ENCODE measurements around the gene ZNF683. TPM values are rescaled to one million over a fixed set of nuclear protein-coding genes. Genes with fewer than 3 reads are reported as not detected.

ZNF683 gene
- total RNA-seq, 2 donors from 2014 or later = not detected

DNA sequence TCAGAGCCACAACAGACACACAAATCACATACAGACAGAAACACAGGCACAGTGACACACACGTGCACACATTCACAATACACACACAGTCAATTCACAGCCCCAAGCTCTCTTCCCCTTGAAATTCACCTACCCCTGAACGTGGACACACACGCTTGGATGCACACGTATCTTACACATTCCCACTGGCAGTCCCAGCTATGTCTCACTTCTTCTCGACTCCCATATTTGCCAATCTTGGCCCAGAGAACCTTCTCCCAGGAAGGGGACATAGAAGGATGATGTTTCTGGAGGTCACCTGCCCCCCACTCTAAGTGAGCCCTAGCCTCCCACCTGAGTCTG, 20.2 kb downstream of the ZNF683 start:
- Histone ChIP-seq H3K36me3 (replicated peaks in 1 of 2; ENCODE audit: insufficient read depth in 1 of 2, low read depth in 2 of 2) (no peaks in the 10 kb centered on the region), H3K27me3 (no peaks in the 10 kb centered on the region), H3K9me3 (no peaks in the 10 kb centered on the region), H3K27ac (no peak overlapping the region), H3K4me1 (peaks cover 7% of the 10 kb centered on the region), H3K4me3 (no peak overlapping the region)
- intact Hi-C loops (cut with DNase I) = no loop called here
- DNase-seq (no peak), ATAC-seq (no peak)
- no peak for TF ChIP-seq POLR2A (IDR thresholded peaks at IDR 0.05)
- TF ChIP-seq, protein P1, sequence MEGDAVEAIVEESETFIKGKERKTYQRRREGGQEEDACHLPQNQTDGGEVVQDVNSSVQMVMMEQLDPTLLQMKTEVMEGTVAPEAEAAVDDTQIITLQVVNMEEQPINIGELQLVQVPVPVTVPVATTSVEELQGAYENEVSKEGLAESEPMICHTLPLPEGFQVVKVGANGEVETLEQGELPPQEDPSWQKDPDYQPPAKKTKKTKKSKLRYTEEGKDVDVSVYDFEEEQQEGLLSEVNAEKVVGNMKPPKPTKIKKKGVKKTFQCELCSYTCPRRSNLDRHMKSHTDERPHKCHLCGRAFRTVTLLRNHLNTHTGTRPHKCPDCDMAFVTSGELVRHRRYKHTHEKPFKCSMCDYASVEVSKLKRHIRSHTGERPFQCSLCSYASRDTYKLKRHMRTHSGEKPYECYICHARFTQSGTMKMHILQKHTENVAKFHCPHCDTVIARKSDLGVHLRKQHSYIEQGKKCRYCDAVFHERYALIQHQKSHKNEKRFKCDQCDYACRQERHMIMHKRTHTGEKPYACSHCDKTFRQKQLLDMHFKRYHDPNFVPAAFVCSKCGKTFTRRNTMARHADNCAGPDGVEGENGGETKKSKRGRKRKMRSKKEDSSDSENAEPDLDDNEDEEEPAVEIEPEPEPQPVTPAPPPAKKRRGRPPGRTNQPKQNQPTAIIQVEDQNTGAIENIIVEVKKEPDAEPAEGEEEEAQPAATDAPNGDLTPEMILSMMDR (IDR thresholded peaks at IDR 0.05) = no peak
- 79 to 82% methylated on average over 5 of the region's 5 CpGs for WGBS, 2 donors

DNA sequence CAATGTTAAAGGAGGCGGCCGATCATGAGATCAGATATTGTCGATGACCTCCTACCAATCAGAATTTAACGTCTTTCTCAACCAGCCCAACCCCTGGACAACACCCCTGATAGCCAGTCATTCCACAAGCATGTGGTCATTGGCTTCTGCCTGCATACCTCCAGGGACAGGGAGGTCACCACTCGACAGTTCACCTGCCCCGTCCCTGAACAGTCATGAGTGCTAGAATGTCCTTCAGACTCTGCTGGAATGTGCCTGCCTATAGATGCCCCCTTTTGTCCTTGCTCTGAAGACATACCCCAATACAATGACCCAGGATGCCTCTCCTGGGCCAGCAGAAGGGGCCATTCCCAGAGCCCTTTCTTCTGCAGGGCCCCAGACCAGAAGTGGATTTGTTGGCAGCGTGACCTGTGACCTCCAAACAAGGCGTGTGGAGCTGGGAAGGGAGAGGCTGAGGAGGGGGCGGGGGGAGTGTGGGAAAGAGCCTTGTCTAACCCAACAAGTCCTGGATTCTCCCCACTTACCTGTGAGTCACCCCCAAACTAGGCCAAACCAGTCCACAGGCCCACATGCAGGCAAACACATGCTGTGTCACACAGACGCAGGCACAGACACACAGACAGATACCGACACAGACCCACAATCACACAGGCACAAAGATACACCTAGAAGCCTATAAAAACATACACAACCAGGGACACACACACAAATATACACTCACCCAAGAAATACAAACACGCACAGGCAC, 20.8 kb downstream of the ZNF683 start:
- Histone ChIP-seq H3K27me3 (no peaks in the 10 kb centered on the region), H3K27ac (no peak overlapping the region), H3K4me1 (peaks cover 7% of the 10 kb centered on the region), H3K9me3 (no peaks in the 10 kb centered on the region), H3K4me3 (no peak overlapping the region), H3K36me3 (replicated peaks in 1 of 2; ENCODE audit: insufficient read depth in 1 of 2, low read depth in 2 of 2) (no peaks in the 10 kb centered on the region)
- ATAC-seq (no peak), DNase-seq (no peak)
- TF ChIP-seq, protein P1 (IDR thresholded peaks at IDR 0.05) = no peak
- no peak for TF ChIP-seq POLR2A (IDR thresholded peaks at IDR 0.05)
- intact Hi-C loops (cut with DNase I) = no loop called here
- 78 to 90% methylated on average over 10 to 12 of the region's 12 CpGs for WGBS, 2 donors

DNA sequence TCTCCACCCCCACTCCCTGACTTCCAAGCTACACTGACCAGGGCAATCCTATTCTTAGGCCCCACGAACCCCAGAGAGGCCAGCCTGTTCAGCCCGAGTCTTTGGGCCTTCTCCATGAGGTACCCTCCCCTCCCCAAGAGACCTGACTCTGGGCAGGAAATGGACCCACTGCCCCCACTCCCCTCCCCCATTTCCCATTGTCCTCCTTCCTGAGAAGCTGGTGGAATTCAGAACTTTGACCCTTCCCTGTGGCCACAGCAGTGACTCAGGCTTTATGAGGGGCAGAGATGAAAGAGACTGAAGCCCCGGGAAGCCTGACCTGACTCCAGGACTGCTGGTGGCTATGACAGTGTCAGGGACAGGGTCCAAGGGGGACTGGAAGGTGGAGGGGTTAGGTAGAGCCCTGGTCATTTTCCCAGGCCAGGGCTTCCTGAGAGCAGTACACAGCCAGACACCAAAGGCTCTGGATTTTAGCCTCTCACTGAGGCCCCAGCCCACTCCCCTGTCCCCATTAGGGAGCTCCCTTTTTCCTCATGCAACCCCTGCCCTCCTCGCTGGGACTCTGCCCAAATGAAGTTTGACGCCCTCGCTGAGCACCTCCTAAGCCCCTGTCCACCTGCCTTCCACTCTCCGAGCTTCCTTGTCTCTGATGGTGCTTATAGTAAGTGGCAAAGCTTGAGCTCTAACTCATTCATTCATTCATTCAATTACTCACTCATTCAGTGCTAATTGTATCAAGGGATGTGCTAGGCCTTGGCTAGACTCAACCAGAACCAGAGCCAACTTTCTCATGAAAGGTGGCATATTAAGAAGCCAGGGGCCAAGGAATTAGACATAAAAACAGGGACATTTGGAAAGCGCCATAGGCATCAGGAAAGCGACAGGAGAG, 21.6 kb downstream of the ZNF683 start:
- Histone ChIP-seq H3K27me3 (no peaks in the 10 kb centered on the region), H3K4me1 (peaks cover 7% of the 10 kb centered on the region), H3K9me3 (no peaks in the 10 kb centered on the region), H3K4me3 (no peak overlapping the region), H3K27ac (no peak overlapping the region), H3K36me3 (replicated peaks in 1 of 2; ENCODE audit: insufficient read depth in 1 of 2, low read depth in 2 of 2) (no peaks in the 10 kb centered on the region)
- intact Hi-C loops (cut with DNase I) = no loop called here
- ATAC-seq = no peak
- DNase-seq = no peak
- 78% methylated on average over 9 of the region's 9 CpGs for WGBS, 2 donors
- no peak for TF ChIP-seq POLR2A (IDR thresholded peaks at IDR 0.05)
- TF ChIP-seq, protein P1 (IDR thresholded peaks at IDR 0.05) = no peak

DNA sequence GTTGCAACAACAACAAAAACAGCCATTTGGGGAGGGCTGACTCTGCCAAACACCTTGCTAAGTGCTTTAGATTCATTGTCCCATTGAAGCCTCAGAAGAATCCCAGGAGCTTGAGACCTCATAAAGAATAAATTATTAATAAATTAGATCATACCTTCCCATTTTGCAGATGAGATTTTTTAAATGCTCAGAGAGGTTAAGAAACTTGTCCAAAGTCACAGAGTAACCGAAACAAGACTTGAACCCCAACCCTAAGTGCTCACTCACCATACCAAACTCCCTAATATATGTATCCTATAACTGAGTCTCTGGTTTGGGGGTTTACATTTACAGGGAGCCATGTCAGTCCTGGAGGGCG, 22.2 kb downstream of the ZNF683 start:
- H3K9me3 ChIP-seq = no peaks in the 10 kb centered on the region
- DNase-seq = no peak
- H3K4me1 ChIP-seq = peaks cover 7% of the 10 kb centered on the region
- 78 to 81% methylated on average over 2 of the region's 2 CpGs for WGBS, 2 donors
- no peaks in the 10 kb centered on the region for H3K36me3 ChIP-seq (replicated peaks in 1 of 2; ENCODE audit: insufficient read depth in 1 of 2, low read depth in 2 of 2)
- intact Hi-C loops (cut with DNase I) = no loop called here
- H3K4me3 ChIP-seq = no peak overlapping the region
- no peak overlapping the region for H3K27ac ChIP-seq
- TF ChIP-seq POLR2A (IDR thresholded peaks at IDR 0.05) = no peak
- TF ChIP-seq, protein P1 (IDR thresholded peaks at IDR 0.05) = no peak
- no peak for ATAC-seq
- H3K27me3 ChIP-seq = no peaks in the 10 kb centered on the region

Measured in body of pancreas (tissue), 4 donors.